Activated CD4-positive, alpha-beta T cell treated with anti-CD3 and anti-CD28 coated beads, Interleukin-2, amount 10 ng/mL, durations not matched to agents 24 days and 14 days (primary cell): ENCODE results near the gene UBASH3B. TPM values are rescaled to one million over a fixed set of nuclear protein-coding genes. Genes with fewer than 3 reads are reported as not detected.
A peak's percentile ranks its signal among the peaks of the same experiment; 100 is the strongest.
"Not testable (repeated sequence)": the region's sequence is repeated elsewhere in the genome, so short reads cannot be mapped to it uniquely, and the experiment has no call there.

Experiments
- DNase-seq: peaks from one replicate; pipeline ENCODE4 v3.0.0; 2022
- H3K27ac Mint-ChIP-seq: one replicate; pipeline ENCODE4 v1.8.0; 2022; ENCODE audit warnings: mild to moderate bottlenecking, mixed read lengths
- H3K27me3 Mint-ChIP-seq: one replicate; pipeline ENCODE4 v1.8.0; 2022; ENCODE audit warnings: mixed read lengths
- H3K36me3 Mint-ChIP-seq: one replicate; pipeline ENCODE4 v1.8.0; 2022; ENCODE audit warnings: low read depth, mild to moderate bottlenecking, mixed read lengths
- H3K4me1 Mint-ChIP-seq: one replicate; pipeline ENCODE4 v1.8.0; 2021; ENCODE audit warnings: mixed read lengths
- H3K4me3 Mint-ChIP-seq: one replicate; pipeline ENCODE4 v1.8.0; 2022; ENCODE audit warnings: mild to moderate bottlenecking, moderate library complexity, mixed read lengths
- H3K9me3 Mint-ChIP-seq: one replicate; pipeline ENCODE4 v1.8.0; 2021; ENCODE audit warnings: mixed read lengths
- intact Hi-C: fragments of 100-400 bp; cut with micrococcal nuclease; formaldehyde crosslinking; loops from one replicate; pipeline ENCODE4 v1.15.1; 2023
- total RNA-seq: library from RNA; stranded (reverse); gene quantifications from 2 replicates; pipeline ENCODE4 v1.2.3, GENCODE V29; 2022

The UBASH3B gene
- total RNA-seq, 1 donor from 2014 or later = 14.8 TPM

- H3K27me3 Mint-ChIP-seq = no peaks in the 10 kb centered on the region
- H3K9me3 Mint-ChIP-seq = no peaks in the 10 kb centered on the region
- DNase-seq = peak; percentile 83
- H3K36me3 Mint-ChIP-seq = no peaks in the 10 kb centered on the region
- peak overlapping the region; percentile 73 for H3K4me3 Mint-ChIP-seq
- H3K27ac Mint-ChIP-seq = peak overlapping the region; percentile 87
- peaks cover 48% of the 10 kb centered on the region for H3K4me1 Mint-ChIP-seq
- intact Hi-C loops = loop anchor here (1.0 kb wide), 1 partner anchor 19 kb away; no protein-coding TSS in a partner anchor
Observed at GRCh38 chr11:122727101-122727929, 71.8 kb downstream of the UBASH3B start.

GRCh38 chr11:122728561-122728960 is 73.0 kb downstream of the UBASH3B start:
- Mint-ChIP-seq H3K4me3 (no peak overlapping the region), H3K27ac (no peak overlapping the region), H3K27me3 (no peaks in the 10 kb centered on the region), H3K4me1 (peaks cover 48% of the 10 kb centered on the region), H3K9me3 (peaks cover 4% of the 10 kb centered on the region), H3K36me3 (no peaks in the 10 kb centered on the region)
- intact Hi-C loops = no loop called here
- no peak for DNase-seq

GRCh38 chr11:122729139-122729538 is 73.6 kb downstream of the UBASH3B start:
- Mint-ChIP-seq H3K4me3 (no peak overlapping the region), H3K27me3 (no peaks in the 10 kb centered on the region), H3K9me3 (peaks cover 4% of the 10 kb centered on the region), H3K4me1 (peaks cover 44% of the 10 kb centered on the region), H3K27ac (no peak overlapping the region), H3K36me3 (no peaks in the 10 kb centered on the region)
- no peak for DNase-seq
- intact Hi-C loops = no loop called here

- DNase-seq, intact Hi-C loops, H3K27ac Mint-ChIP-seq, H3K36me3 Mint-ChIP-seq, H3K4me3 Mint-ChIP-seq, H3K27me3 Mint-ChIP-seq, H3K9me3 Mint-ChIP-seq: not testable (repeated sequence)
- H3K4me1 Mint-ChIP-seq = peaks cover 43% of the 10 kb centered on the region
Observed at GRCh38 chr11:122730694-122731093, 75.2 kb downstream of the UBASH3B start.

- intact Hi-C loops = no loop called here
Observed at GRCh38 chr11:122731500-122731913, 76.0 kb downstream of the UBASH3B start.

GRCh38 chr11:122732342-122733315 is 77.1 kb downstream of the UBASH3B start:
- no peak overlapping the region for H3K27ac Mint-ChIP-seq
- no peak for DNase-seq
- H3K27me3 Mint-ChIP-seq = no peaks in the 10 kb centered on the region
- H3K4me3 Mint-ChIP-seq = no peak overlapping the region
- H3K4me1 Mint-ChIP-seq = peaks cover 31% of the 10 kb centered on the region
- H3K36me3 Mint-ChIP-seq = no peaks in the 10 kb centered on the region
- intact Hi-C loops = no loop called here
- peaks cover 4% of the 10 kb centered on the region for H3K9me3 Mint-ChIP-seq

More at GRCh38 chr11:122731500-122731913, 76.0 kb downstream of the UBASH3B start:
- H3K4me1 Mint-ChIP-seq = peaks cover 41% of the 10 kb centered on the region
- no peak overlapping the region for H3K4me3 Mint-ChIP-seq
- H3K27ac Mint-ChIP-seq = no peak overlapping the region
- DNase-seq = no peak
- peaks cover 4% of the 10 kb centered on the region for H3K9me3 Mint-ChIP-seq
- no peaks in the 10 kb centered on the region for H3K27me3 Mint-ChIP-seq
- H3K36me3 Mint-ChIP-seq = no peaks in the 10 kb centered on the region

GRCh38 chr11:122733318-122733717 is 77.8 kb downstream of the UBASH3B start:
- DNase-seq = no peak
- Mint-ChIP-seq H3K27me3 (no peaks in the 10 kb centered on the region), H3K36me3 (no peaks in the 10 kb centered on the region), H3K9me3 (peaks cover 4% of the 10 kb centered on the region), H3K27ac (no peak overlapping the region), H3K4me1 (peaks cover 27% of the 10 kb centered on the region), H3K4me3 (no peak overlapping the region)
- intact Hi-C loops = no loop called here

- Mint-ChIP-seq H3K9me3 (peaks cover 4% of the 10 kb centered on the region), H3K36me3 (no peaks in the 10 kb centered on the region), H3K4me1 (peaks cover 18% of the 10 kb centered on the region), H3K27ac (no peak overlapping the region), H3K4me3 (no peak overlapping the region), H3K27me3 (peaks cover 8% of the 10 kb centered on the region)
- no peak for DNase-seq
- intact Hi-C loops = no loop called here
Observed at GRCh38 chr11:122734848-122735496, 79.5 kb downstream of the UBASH3B start.

- no peak overlapping the region for H3K4me3 Mint-ChIP-seq
- no peaks in the 10 kb centered on the region for H3K9me3 Mint-ChIP-seq
- DNase-seq = no peak
- peaks cover 8% of the 10 kb centered on the region for H3K4me1 Mint-ChIP-seq
- H3K36me3 Mint-ChIP-seq = no peaks in the 10 kb centered on the region
- intact Hi-C loops = no loop called here
- peaks cover 11% of the 10 kb centered on the region for H3K27me3 Mint-ChIP-seq
- H3K27ac Mint-ChIP-seq = no peak overlapping the region
Observed at GRCh38 chr11:122737951-122738693, 82.6 kb downstream of the UBASH3B start.

GRCh38 chr11:122741613-122742300 is 86.2 kb downstream of the UBASH3B start:
- H3K27ac Mint-ChIP-seq = no peak overlapping the region
- peaks cover 6% of the 10 kb centered on the region for H3K9me3 Mint-ChIP-seq
- no peak for DNase-seq
- H3K4me3 Mint-ChIP-seq = no peak overlapping the region
- H3K27me3 Mint-ChIP-seq = peaks cover 11% of the 10 kb centered on the region
- intact Hi-C loops = no loop called here
- no peaks in the 10 kb centered on the region for H3K4me1 Mint-ChIP-seq
- no peaks in the 10 kb centered on the region for H3K36me3 Mint-ChIP-seq

- H3K9me3 Mint-ChIP-seq = peaks cover 6% of the 10 kb centered on the region
- peaks cover 15% of the 10 kb centered on the region for H3K27me3 Mint-ChIP-seq
- intact Hi-C loops = no loop called here
- no peak overlapping the region for H3K4me3 Mint-ChIP-seq
- no peaks in the 10 kb centered on the region for H3K4me1 Mint-ChIP-seq
- no peak overlapping the region for H3K27ac Mint-ChIP-seq
- DNase-seq = no peak
- H3K36me3 Mint-ChIP-seq = no peaks in the 10 kb centered on the region
Observed at GRCh38 chr11:122742301-122743018, 86.9 kb downstream of the UBASH3B start.

GRCh38 chr11:122743097-122743741 is 87.7 kb downstream of the UBASH3B start:
- Mint-ChIP-seq H3K9me3 (peaks cover 6% of the 10 kb centered on the region), H3K27ac (no peak overlapping the region), H3K27me3 (peaks cover 15% of the 10 kb centered on the region), H3K4me1 (no peaks in the 10 kb centered on the region), H3K36me3 (no peaks in the 10 kb centered on the region), H3K4me3 (no peak overlapping the region)
- DNase-seq = no peak
- intact Hi-C loops = no loop called here
